Neuronal stem cell (in vitro differentiated cells): ENCODE results near the gene HSP90AA1.

Source experiments
- DNase-seq: peaks from one replicate; pipeline ENCODE4 v3.0.0-alpha.2; 2013; ENCODE audit warnings: low spot score
- H2AFZ ChIP-seq: one replicate; pipeline ENCODE4 v1.6.1; 2013; ENCODE audit warnings: mild to moderate bottlenecking, low read length, inconsistent platforms
- H2AK5ac ChIP-seq: 2 replicates; pipeline ENCODE4 v1.6.1; 2013; ENCODE audit warnings: low read depth, mild to moderate bottlenecking, inconsistent platforms, low read length, moderate library complexity, mixed read lengths
- H2BK120ac ChIP-seq: 2 replicates; pipeline ENCODE4 v1.6.1; 2013; ENCODE audit warnings: low read depth, mild to moderate bottlenecking, inconsistent platforms, low read length, moderate library complexity, mixed read lengths
- H2BK12ac ChIP-seq: one replicate; pipeline ENCODE4 v1.6.1; 2013; ENCODE audit warnings: low read length, inconsistent platforms
- H2BK15ac ChIP-seq: 2 replicates; pipeline ENCODE4 v1.6.1; 2013; ENCODE audit warnings: mild to moderate bottlenecking, low read length, inconsistent platforms, mixed read lengths
- H2BK5ac ChIP-seq: one replicate; pipeline ENCODE4 v1.6.1; 2013; ENCODE audit warnings: inconsistent platforms, mild to moderate bottlenecking, low read length, moderate library complexity
- H3K14ac ChIP-seq: one replicate; pipeline ENCODE4 v1.6.1; 2013; ENCODE audit warnings: low read length, inconsistent platforms
- H3K18ac ChIP-seq: 2 replicates; pipeline ENCODE4 v1.6.1; 2013; ENCODE audit warnings: low read length, inconsistent platforms
- H3K23ac ChIP-seq: 2 replicates; pipeline ENCODE4 v1.6.1; 2013; ENCODE audit warnings: low read depth, mild to moderate bottlenecking, mixed read lengths, low read length, inconsistent platforms; ENCODE audit not compliant: poor library complexity
- H3K27ac ChIP-seq: replicated peaks from 3 replicates; pipeline ENCODE4 v1.5.1; 2013; ENCODE audit warnings: low read length, inconsistent platforms
- H3K27me3 ChIP-seq, 3 experiments: 2 replicates each; pipeline ENCODE4 v1.6.1; 2013; ENCODE audit warnings: low read length in 3 of 3, mild to moderate bottlenecking in 2 of 3, inconsistent platforms in 1 of 3, low read depth in 1 of 3, mixed read lengths in 1 of 3, moderate library complexity in 1 of 3; ENCODE audit not compliant: control insufficient read depth in 3 of 3, insufficient read depth in 3 of 3
- H3K36me3 ChIP-seq, 2 donors: replicated peaks in 1 of 2; 2 replicates each; pipeline ENCODE4 v1.6.1; 2013; ENCODE audit warnings: low read length in 2 of 2; ENCODE audit not compliant: control insufficient read depth in 2 of 2, insufficient read depth in 2 of 2
- H3K4ac ChIP-seq: 2 replicates; pipeline ENCODE4 v1.6.1; 2013; ENCODE audit warnings: inconsistent platforms, mild to moderate bottlenecking, low read length, moderate library complexity
- H3K4me1 ChIP-seq, 2 donors: 1 replicate in 1 of 2; 2 replicates in 1 of 2; pipeline ENCODE4 v1.6.1; 2013; ENCODE audit warnings: low read length in 2 of 2, low read depth in 1 of 2; ENCODE audit not compliant: control insufficient read depth in 2 of 2, insufficient read depth in 1 of 2
- H3K4me2 ChIP-seq: one replicate; pipeline ENCODE4 v1.6.1; 2013; ENCODE audit warnings: mild to moderate bottlenecking, low read length, inconsistent platforms; ENCODE audit not compliant: insufficient read depth, poor library complexity, severe bottlenecking
- H3K4me3 ChIP-seq, 2 donors: 2 replicates each; pipeline ENCODE4 v1.5.1; 2013; ENCODE audit warnings: low read length in 2 of 2, mild to moderate bottlenecking in 2 of 2, inconsistent platforms in 1 of 2, moderate library complexity in 1 of 2
- H3K79me1 ChIP-seq: one replicate; pipeline ENCODE4 v1.6.1; 2013; ENCODE audit warnings: low read depth, mild to moderate bottlenecking, inconsistent platforms, low read length, moderate library complexity
- H3K9ac ChIP-seq: one replicate; pipeline ENCODE4 v1.6.1; 2013; ENCODE audit warnings: mild to moderate bottlenecking, low read depth, low read length, inconsistent platforms; ENCODE audit not compliant: poor library complexity
- H3K9me3 ChIP-seq, 2 donors: replicated peaks in 1 of 2; 2 replicates each; pipeline versions ENCODE3 to v1.6.1; 2013; ENCODE audit warnings: low read length in 2 of 2, mild to moderate bottlenecking in 2 of 2, inconsistent platforms in 1 of 2, low read depth in 1 of 2, mixed read lengths in 1 of 2, moderate library complexity in 1 of 2; ENCODE audit not compliant: control insufficient read depth in 2 of 2, insufficient read depth in 1 of 2
- H4K8ac ChIP-seq: one replicate; pipeline ENCODE4 v1.6.1; 2013; ENCODE audit warnings: low read depth, mild to moderate bottlenecking, inconsistent platforms, low read length, moderate library complexity
- H4K91ac ChIP-seq: one replicate; pipeline ENCODE4 v1.6.1; 2013; ENCODE audit warnings: low read length, low read depth, mild to moderate bottlenecking, inconsistent platforms; ENCODE audit not compliant: poor library complexity
- WGBS, 2 donors: extraction: QIAGEN DNeasy Blood & Tissue Kit; methylation state at CpG; one replicate each; pipeline ENCODE4 v1.1.7; 2013; ENCODE audit warnings: missing lambda C conversion rate in 2 of 2, mixed read lengths in 1 of 2; ENCODE audit not compliant: insufficient read length in 2 of 2, insufficient replicate concordance in 1 of 2; ENCODE audit errors: extremely low coverage in 2 of 2; 5-methylcytosine and 5-hydroxymethylcytosine counted together

The HSP90AA1 gene

DNA sequence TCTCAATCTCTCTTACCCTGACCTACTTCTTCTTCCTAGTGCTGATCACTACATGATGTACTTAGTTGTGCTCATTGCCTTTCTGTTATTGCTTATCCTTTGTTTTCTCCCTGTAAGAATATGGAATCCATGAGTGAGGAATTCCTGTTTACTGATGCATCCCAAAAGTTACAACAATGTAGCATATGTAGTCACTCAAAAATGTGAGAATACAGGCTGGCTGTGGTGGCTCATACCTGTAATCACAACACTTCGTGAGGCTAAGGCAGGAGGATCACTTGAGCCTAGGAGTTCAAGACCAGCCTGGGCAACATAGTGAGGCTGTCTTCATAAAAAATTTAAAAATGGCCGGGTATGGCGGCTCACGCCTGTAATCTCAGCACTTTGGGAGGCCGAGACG is 44.9 kb upstream of the HSP90AA1 start:
- Histone ChIP-seq H3K9ac (no peak overlapping the region), H3K4me1 (no peaks in the 10 kb centered on the region), H3K4me3 (no peak overlapping the region), H2BK15ac (no peak overlapping the region), H3K18ac (no peak overlapping the region), H2BK12ac (no peak overlapping the region), H3K4me2 (no peak overlapping the region), H3K23ac (no peak overlapping the region), H4K91ac (no peak overlapping the region), H3K79me1 (no peaks in the 10 kb centered on the region), H2AK5ac (no peak overlapping the region), H3K4ac (no peak overlapping the region), H3K36me3 (no peaks in the 10 kb centered on the region), H3K27ac (no peak overlapping the region), H2BK120ac (no peak overlapping the region), H4K8ac (no peak overlapping the region), H3K9me3 (no peaks in the 10 kb centered on the region), H2BK5ac (no peak overlapping the region), H2AFZ (no peak overlapping the region), H3K14ac (no peak overlapping the region), H3K27me3 (no peaks in the 10 kb centered on the region)
- DNase-seq, result no peak
- no CpG with 5 or more reads among the region's 6 CpGs for WGBS, 2 donors

- H4K8ac ChIP-seq, result no peak overlapping the region
- no peak for DNase-seq
- no peaks in the 10 kb centered on the region for H3K36me3 ChIP-seq
- H2AK5ac ChIP-seq, result no peak overlapping the region
- no peak overlapping the region for H2BK12ac ChIP-seq
- no peak overlapping the region for H2BK15ac ChIP-seq
- no peak overlapping the region for H3K9ac ChIP-seq
- H2BK120ac ChIP-seq, result no peak overlapping the region
- no peaks in the 10 kb centered on the region for H3K79me1 ChIP-seq
- H2AFZ ChIP-seq, result no peak overlapping the region
- H3K9me3 ChIP-seq, result no peaks in the 10 kb centered on the region
- H3K4me2 ChIP-seq, result no peak overlapping the region
- H3K18ac ChIP-seq, result no peak overlapping the region
- no peaks in the 10 kb centered on the region for H3K4me1 ChIP-seq
- no peak overlapping the region for H3K4me3 ChIP-seq
- no peak overlapping the region for H4K91ac ChIP-seq
- WGBS, 2 donors, result no CpG with 5 or more reads among the region's 5 CpGs
- no peak overlapping the region for H3K27ac ChIP-seq
- no peak overlapping the region for H2BK5ac ChIP-seq
- no peaks in the 10 kb centered on the region for H3K27me3 ChIP-seq
- no peak overlapping the region for H3K23ac ChIP-seq
- no peak overlapping the region for H3K4ac ChIP-seq
- H3K14ac ChIP-seq, result no peak overlapping the region
Observed at GRCh38 chr14:102126807-102127455, 40.1 kb upstream of the HSP90AA1 start.

- no peaks in the 10 kb centered on the region for H3K4me1 ChIP-seq
- no peak overlapping the region for H3K27ac ChIP-seq
- no peaks in the 10 kb centered on the region for H3K36me3 ChIP-seq
- H2BK120ac ChIP-seq, result no peak overlapping the region
- H4K91ac ChIP-seq, result no peak overlapping the region
- H2BK15ac ChIP-seq, result no peak overlapping the region
- H2BK5ac ChIP-seq, result no peak overlapping the region
- no peak overlapping the region for H4K8ac ChIP-seq
- H2AK5ac ChIP-seq, result no peak overlapping the region
- no peak overlapping the region for H3K18ac ChIP-seq
- no peaks in the 10 kb centered on the region for H3K27me3 ChIP-seq
- no peak overlapping the region for H2BK12ac ChIP-seq
- H3K4ac ChIP-seq, result no peak overlapping the region
- H3K79me1 ChIP-seq, result no peaks in the 10 kb centered on the region
- WGBS, 2 donors, result no CpG with 5 or more reads among the region's 5 CpGs
- H3K9ac ChIP-seq, result no peak overlapping the region
- no peak overlapping the region for H3K14ac ChIP-seq
- H3K4me3 ChIP-seq, result no peak overlapping the region
- no peak overlapping the region for H2AFZ ChIP-seq
- no peak overlapping the region for H3K4me2 ChIP-seq
- no peak overlapping the region for H3K23ac ChIP-seq
- DNase-seq, result no peak
- no peaks in the 10 kb centered on the region for H3K9me3 ChIP-seq
Observed at GRCh38 chr14:102125546-102125945, 38.7 kb upstream of the HSP90AA1 start.

DNA sequence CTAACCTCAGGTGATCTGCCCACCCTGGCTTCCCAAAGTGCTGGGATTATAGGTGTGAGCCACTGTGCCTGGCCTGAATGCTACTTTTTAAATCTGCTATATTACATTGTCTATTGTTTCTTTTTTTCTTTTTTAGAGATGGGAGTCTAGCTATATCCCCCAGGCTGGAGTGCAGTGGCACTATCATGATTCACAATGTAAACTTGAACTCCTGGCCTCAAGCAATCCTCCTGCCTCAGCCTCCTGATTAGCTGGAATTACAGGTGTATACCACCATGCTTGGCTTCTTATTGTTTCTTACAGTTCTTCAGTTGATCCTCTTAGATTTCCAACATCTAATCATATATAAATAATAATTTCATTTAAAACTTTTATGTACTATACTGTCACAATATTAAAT is 37.6 kb upstream of the HSP90AA1 start:
- H3K36me3 ChIP-seq, result no peaks in the 10 kb centered on the region
- no peak overlapping the region for H3K14ac ChIP-seq
- no peak overlapping the region for H4K91ac ChIP-seq
- H2BK15ac ChIP-seq, result no peak overlapping the region
- H2AFZ ChIP-seq, result no peak overlapping the region
- DNase-seq, result no peak
- H3K18ac ChIP-seq, result no peak overlapping the region
- no peak overlapping the region for H3K27ac ChIP-seq
- no peak overlapping the region for H3K23ac ChIP-seq
- H3K4me1 ChIP-seq, result no peaks in the 10 kb centered on the region
- H2BK12ac ChIP-seq, result no peak overlapping the region
- H3K9ac ChIP-seq, result no peak overlapping the region
- H3K9me3 ChIP-seq, result no peaks in the 10 kb centered on the region
- no peaks in the 10 kb centered on the region for H3K79me1 ChIP-seq
- no peak overlapping the region for H3K4me3 ChIP-seq
- H3K4ac ChIP-seq, result no peak overlapping the region
- no peak overlapping the region for H4K8ac ChIP-seq
- no peak overlapping the region for H3K4me2 ChIP-seq
- H2AK5ac ChIP-seq, result no peak overlapping the region
- H2BK120ac ChIP-seq, result no peak overlapping the region
- no peaks in the 10 kb centered on the region for H3K27me3 ChIP-seq
- no peak overlapping the region for H2BK5ac ChIP-seq
